Measurements from ENCODE around the gene FANCG.

FANCG gene

GRCh38 chr9:35115680-35116538 lies 36.2 kb upstream of the FANCG start, which contains the start of gene ATOSB (continued):
- TF ChIP-seq GLI4 (tag by site-specific recombination; IDR thresholded peaks at IDR 0.05) (no peak), SP2 (tag by site-specific recombination; IDR thresholded peaks at IDR 0.05) (peak; percentile 91), ZBTB44 (tag by site-specific recombination; IDR thresholded peaks at IDR 0.05) (no peak), ZSCAN18 (tag by site-specific recombination; IDR thresholded peaks at IDR 0.05) (no peak), GFI1B (tag by site-specific recombination; IDR thresholded peaks at IDR 0.05) (no peak), ZNF311 (tag by site-specific recombination; IDR thresholded peaks at IDR 0.05; ENCODE audit: borderline replicate concordance) (no peak), ZNF670 (tag by site-specific recombination; IDR thresholded peaks at IDR 0.05; ENCODE audit: low read depth) (no peak), KLF8 (tag by site-specific recombination; IDR thresholded peaks at IDR 0.05) (peak; percentile 83), ZSCAN5A (tag by site-specific recombination; IDR thresholded peaks at IDR 0.05) (no peak), ZNF830 (tag by site-specific recombination; IDR thresholded peaks at IDR 0.05; ENCODE audit: low read depth) (no peak), ZBTB21 (tag by site-specific recombination; IDR thresholded peaks at IDR 0.05) (no peak), ZNF398 (tag by site-specific recombination; IDR thresholded peaks at IDR 0.05) (peak; percentile 97), GLIS1 (tag by site-specific recombination; IDR thresholded peaks at IDR 0.05) (no peak; the same call in 1 of the 2 replicates), ZNF416 (tag by site-specific recombination; IDR thresholded peaks at IDR 0.05) (no peak), ZNF184 (tag by site-specific recombination; IDR thresholded peaks at IDR 0.05) (no peak), ZNF521 (tag by site-specific recombination; IDR thresholded peaks at IDR 0.05) (no peak), ATF2 (tag by site-specific recombination; IDR thresholded peaks at IDR 0.05; ENCODE audit: low read depth) (no peak), ZBTB8A (tag by site-specific recombination; IDR thresholded peaks at IDR 0.05) (no peak), ZNF140 (tag by site-specific recombination; IDR thresholded peaks at IDR 0.05) (no peak), ZNF639 (tag by site-specific recombination; IDR thresholded peaks at IDR 0.05) (no peak), ZNF433 (tag by site-specific recombination; IDR thresholded peaks at IDR 0.05; ENCODE audit: low read depth) (no peak), ZNF843 (tag by site-specific recombination; IDR thresholded peaks at IDR 0.05) (no peak), ZNF391 (tag by site-specific recombination; IDR thresholded peaks at IDR 0.05; ENCODE audit: borderline replicate concordance, low read depth) (no peak), ZBTB11 (tag by site-specific recombination; conservative IDR thresholded peaks at IDR 0.05; ENCODE audit: low read depth) (no peak), ZNF571 (tag by site-specific recombination; IDR thresholded peaks at IDR 0.05) (no peak), ZNF555 (tag by site-specific recombination; conservative IDR thresholded peaks at IDR 0.05) (no peak), MZF1 (tag by site-specific recombination; IDR thresholded peaks at IDR 0.05; ENCODE audit: borderline replicate concordance) (no peak)

All from HEK293 (cell line).